HG03060 (cell line): ENCODE measurements around the gene APOC1.

Experiments used
- ATAC-seq: cut with Tn5 transposase; IDR thresholded peaks from one replicate; pipeline ENCODE4 v1.9.1; 2021; ENCODE audit warnings: low read depth, moderate number of reproducible peaks; ENCODE audit not compliant: unreplicated experiment

APOC1 gene

DNA sequence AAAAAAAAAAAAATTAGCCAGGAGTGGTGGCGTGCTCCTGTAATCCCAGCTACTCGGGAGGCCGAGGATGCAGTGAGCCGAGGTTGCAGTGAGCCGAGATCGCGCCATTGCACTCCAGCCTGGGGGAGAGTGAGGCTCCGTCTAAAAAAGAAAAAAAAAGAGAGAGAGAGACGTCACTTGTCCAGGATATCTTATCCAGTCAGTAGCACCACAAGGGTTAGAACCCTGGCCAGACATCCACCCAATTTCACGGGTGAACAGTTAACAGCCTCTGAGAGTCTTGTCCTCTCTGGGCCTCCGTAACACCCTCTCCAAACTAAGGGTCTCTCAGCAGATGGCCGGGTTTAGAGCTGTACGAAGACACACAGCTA is 39.9 kb downstream of the APOC1 start:
- no peak for ATAC-seq

DNA sequence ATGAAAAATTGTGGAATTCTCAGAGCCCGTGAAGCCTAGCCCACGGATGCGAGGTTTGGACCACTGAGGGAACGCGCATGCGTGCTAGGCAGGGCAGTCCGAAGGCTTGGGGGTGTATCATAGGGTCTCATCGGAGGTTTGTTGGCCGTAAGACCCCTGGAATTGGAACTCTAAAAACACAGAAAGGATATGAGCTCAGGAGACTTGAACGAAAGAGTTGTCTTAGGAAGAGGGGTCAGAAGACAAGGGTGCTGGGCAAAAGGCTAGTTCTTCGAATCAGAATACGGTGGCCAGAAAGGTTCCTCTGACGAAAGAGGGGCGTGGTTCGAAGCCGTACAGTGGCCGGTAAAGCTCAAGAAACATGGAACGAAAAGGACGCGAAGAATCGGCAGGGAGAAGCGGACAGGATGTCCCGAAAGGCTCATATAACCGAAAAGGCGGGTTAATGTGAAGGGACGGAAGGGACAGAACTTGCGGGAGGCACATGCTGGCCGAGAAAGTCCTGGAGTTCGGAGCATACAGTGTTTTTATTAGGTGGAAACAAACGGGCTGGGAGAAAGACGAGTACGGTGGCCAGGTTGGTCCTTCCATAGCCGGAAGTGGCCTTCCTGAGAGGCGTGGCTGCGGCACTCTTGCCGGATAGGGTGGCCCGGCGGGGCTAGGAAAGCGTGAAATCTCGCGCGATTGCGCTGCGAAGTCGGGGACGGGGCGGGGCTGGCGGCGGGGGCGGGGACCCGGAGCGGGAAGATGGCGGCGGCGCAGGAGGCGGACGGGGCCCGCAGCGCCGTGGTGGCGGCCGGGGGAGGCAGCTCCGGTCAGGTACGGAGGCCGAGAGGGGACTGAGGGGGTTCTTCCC is 40.5 kb downstream of the APOC1 start, which contains the start of gene CLPTM1:
TSS of gene CLPTM1 (plus strand) at position 732 of the 856 bp plus-strand sequence. CDS start at position 748, 16 bp downstream.
- ATAC-seq = peak; percentile 71

DNA sequence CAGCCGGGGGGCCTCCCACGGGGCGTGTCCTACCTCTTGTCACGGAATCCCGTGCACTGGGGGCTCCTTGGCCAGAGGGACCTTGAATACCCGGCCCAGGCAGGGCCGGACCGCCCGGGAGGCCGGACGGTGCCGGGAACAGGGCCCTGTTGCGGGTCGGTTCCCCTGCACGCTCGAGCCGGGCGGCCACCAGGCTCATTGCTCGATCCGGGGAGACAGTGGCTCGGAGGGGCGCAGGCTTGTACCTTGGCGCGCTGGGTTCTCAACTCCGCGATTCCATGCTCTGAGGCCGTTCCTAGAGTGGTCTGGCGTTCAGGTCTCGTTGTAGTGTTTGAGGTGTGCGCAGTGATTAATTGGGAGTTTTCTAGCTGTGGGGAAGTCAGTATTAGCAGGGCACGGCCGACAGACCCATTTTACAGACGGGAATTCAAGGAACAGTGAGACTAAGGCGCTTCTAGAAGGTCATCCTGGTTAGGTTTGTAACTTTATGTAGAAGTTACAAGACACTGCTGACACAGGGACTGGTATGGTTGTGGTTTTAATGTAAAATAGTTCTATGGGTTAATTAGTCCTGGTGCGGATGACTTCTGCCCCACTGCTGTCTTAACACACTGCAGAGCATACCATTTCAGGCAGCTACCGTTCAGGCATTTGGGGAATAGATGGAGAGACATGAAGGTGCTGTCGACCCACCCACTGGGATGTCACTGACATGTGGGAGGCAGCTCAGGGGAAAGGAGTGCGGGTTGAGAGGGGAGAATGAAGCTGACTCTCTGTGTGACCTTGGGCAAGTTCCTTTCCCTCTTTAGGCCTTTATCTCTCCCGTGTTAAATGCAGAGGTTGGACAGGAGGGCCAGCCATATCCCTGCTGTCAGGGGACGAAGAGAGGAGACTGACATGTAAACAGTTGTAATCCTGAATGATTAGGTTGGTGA is 41.4 kb downstream of the APOC1 start:
- ATAC-seq = no peak

DNA sequence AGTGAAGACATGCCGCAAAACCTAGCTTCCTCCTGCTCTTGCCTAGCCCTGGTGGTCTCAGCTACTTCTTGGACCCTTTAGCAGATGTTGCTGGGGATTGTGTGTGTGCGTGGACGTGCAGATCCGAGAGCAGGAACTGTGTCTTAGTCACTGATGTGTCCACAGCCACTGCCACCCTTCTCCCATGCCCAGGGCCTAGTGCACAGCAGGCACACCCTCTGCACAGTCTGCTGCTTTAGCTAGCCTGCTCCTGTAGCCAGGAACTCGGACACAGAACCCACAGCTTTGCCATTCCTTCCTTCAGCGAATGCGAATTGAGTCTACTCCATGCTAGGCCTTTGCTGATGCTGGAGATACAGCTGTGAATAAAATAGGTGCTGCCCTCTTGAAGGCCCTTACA is 43.1 kb downstream of the APOC1 start:
- ATAC-seq = no peak

DNA sequence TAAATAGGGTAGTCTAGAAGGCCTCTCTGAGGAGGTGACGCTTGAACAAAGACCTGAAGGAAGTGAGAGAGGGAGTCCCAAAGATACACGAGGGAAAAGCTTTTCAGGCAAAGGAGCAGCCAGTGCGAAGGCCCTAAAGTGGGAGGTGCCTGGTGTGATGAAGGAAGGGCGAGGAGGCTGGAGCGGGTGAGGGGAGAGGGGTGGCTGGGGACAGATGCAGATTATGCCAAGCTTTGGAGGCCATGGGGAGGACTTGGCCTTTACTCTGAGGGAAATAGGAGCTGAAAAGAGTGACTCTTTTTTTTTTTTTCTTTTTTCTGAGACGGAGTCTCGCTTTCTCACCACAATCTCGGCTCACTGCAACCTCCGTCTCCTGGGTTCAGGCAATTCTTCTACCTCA is 43.7 kb downstream of the APOC1 start:
- ATAC-seq = no peak

DNA sequence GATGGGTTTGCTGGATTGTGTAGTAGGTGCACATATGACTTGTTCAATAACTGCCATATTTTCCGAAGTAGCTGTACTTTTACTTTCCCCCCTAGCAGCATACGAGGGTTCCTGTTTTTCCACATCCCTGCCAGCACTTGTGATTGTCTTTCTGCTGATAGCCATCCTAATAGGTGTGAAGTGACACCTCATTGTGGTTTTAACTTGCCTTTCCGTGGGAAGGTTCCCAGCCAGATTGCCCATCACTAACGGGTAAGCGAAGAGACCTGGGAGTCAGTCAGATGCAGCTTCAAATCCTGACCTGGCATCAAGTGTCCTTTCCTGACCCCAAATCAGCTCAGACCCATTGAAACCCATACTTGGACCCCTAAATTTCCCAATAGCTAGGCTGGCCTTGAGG is 45.3 kb downstream of the APOC1 start:
- ATAC-seq = no peak

DNA sequence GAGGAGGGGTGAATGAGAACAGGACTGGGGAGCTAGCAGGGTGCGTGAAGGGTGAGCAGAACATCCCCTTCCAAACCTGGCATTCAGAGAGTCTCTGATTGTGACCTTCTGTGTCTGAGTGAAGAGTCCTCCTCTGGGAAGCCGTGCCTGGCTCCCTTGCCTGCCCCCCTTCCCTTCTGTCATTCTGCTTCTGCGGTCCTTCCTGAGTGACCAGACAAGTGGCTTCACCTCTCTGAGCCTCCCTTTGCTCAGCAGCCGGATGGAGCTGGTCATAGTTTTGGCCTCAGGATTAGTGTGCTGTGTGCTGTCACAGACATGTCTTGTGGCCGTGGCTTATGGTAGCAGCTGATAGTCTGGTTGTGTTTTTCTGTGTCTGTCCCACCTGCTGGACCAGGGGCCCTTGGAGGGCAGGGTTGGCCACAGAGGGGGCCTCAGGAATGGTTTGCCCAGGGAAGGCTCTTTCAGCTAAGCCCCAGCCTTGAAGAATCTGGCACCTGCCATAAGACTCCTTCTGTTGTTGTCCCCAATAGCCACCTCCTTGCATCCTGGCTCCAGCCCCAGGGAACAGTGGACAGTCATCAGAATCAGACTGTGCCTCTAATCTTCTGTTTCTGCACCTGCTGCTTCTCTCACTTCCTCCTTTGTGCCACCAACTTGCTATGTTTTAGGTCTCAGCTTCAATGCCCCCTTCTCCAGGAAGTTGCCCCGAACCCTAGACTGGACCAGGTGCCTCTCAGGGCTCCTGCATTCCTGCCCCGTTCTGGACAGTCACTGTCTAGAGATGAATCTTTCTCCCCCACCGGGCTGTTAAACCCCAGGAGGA is 46.7 kb downstream of the APOC1 start:
- ATAC-seq = no peak

DNA sequence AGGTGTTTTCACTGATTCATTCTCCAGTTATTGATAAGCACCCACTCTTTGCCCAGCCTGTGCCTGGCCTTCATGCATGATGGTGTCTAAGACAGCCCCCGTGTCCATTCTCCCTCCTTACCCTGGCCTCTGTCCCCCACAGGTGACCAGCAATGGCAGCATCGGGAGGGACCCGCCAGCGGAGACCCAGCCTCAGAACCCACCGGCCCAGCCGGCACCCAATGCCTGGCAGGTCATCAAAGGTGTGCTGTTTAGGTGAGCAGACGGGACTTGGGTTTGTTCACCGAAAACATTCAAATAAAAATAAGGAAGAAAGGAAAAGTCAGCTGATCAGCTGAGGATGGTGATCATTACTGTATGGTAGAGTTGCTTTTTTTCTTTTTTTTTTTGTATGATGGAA is 47.4 kb downstream of the APOC1 start:
- ATAC-seq = no peak

DNA sequence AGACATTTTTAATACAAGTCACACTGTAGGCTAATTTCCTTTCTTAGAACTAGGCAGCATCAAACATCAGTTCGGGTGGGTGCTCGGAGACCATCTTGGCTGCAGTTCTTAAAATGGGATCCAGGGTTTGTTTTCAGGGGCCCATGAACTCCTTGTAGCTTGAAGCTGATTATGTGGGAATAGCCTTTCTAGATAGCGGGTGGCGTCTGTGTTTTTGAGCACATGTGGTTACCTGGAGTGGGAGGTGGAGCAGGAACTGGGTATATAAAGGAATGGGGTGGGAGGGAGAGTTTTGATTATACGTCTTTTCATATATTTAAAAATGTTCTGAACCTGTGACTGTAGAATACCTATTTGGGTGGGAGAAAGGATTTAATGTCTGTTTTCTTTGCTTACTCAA is 53.7 kb downstream of the APOC1 start:
- no peak for ATAC-seq

DNA sequence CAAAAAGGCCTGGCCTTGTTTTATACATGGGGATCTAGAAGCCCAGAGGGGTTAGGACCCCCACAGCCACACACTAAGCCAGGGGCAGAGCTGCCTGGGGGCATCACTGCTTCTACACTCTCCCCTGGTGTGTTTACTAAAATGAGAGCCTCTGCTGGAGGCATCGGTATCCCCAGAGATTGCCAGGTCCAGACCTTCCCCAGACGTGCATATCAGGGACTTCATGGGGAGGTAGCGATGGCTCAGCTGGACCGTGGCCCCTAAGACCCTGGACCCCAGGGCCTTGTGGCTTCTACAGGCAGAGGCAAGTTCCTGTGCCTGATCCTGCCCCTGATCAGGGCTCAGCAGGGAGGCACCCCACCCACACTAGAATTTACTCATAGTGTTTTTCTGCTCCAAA is 54.3 kb downstream of the APOC1 start:
- ATAC-seq = no peak
